Measurements from ENCODE around the gene SGSH. TPM values are rescaled to one million over a fixed set of nuclear protein-coding genes. Genes with fewer than 3 reads are reported as not detected.

SGSH gene
- total RNA-seq, 4 donors from 2014 or later = 3.2 to 11.7 (median 6.1) TPM

DNA sequence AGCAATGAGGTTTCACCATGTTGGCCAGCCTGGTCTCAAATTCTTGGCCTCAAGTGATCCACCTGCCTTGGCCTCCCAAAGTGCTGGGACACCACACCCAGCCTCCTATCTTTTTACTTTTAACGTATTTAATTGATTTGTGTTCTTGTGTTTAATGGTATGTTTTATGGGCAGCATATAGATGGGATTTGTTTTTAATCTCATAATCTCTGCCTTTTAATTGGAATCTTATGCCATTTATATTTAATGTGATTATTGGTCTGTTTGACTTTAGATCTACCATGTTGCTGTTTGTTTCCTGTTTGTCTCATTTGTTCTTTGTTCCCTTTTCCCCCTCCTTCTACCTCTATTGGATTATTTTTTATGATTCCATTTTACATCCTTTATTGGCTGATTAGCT is 12.3 kb upstream of the SGSH start:
- TF ChIP-seq POLR2A (IDR thresholded peaks at IDR 0.05) = no peak
- no peak for TF ChIP-seq CTCF (IDR thresholded peaks at IDR 0.05 in 4 of 5, conservative IDR thresholded peaks at IDR 0.05 in 1 of 5)
- H3K36me3 ChIP-seq = peaks cover 0 to 45% of the 10 kb centered on the region in 2 donors
- H3K4me3 ChIP-seq = no peak overlapping the region
- no peak for DNase-seq
- H3K9me3 ChIP-seq = peaks cover 0 to 19% (median 0%) of the 10 kb centered on the region in 3 donors
- no peaks in the 10 kb centered on the region for H3K27me3 ChIP-seq
- no peak for ATAC-seq
- H3K27ac ChIP-seq = no peak overlapping the region
- intact Hi-C loops (cut with DNase I; ENCODE audit: low total_unique reads) = no loop called here
- no peaks in the 10 kb centered on the region for H3K4me1 ChIP-seq
- in situ Hi-C loops (cut with MboI; ENCODE audit: low sequenced_read_pairs in 4 of 4) = no loop called here

- Histone ChIP-seq H3K9me3 (peaks cover 0 to 19% (median 0%) of the 10 kb centered on the region in 3 donors), H3K27me3 (no peaks in the 10 kb centered on the region), H3K36me3 (peaks cover 0 to 30% of the 10 kb centered on the region in 2 donors), H3K4me1 (peaks cover 0 to 7% of the 10 kb centered on the region in 2 donors), H3K4me3 (no peak overlapping the region), H3K27ac (no peak overlapping the region)
- intact Hi-C loops (cut with DNase I; ENCODE audit: low total_unique reads) = no loop called here
- TF ChIP-seq CTCF (IDR thresholded peaks at IDR 0.05 in 4 of 5, conservative IDR thresholded peaks at IDR 0.05 in 1 of 5) (no peak), POLR2A (IDR thresholded peaks at IDR 0.05) (no peak)
- in situ Hi-C loops (cut with MboI; ENCODE audit: low sequenced_read_pairs in 4 of 4) = no loop called here
- ATAC-seq (no peak), DNase-seq (no peak)
Measured at GRCh38 chr17:80229011-80229410, 8.9 kb upstream of the SGSH start.

- Histone ChIP-seq H3K27ac (no peak overlapping the region), H3K4me1 (peaks cover 5 to 12% of the 10 kb centered on the region in 2 donors), H3K36me3 (peaks cover 0 to 27% of the 10 kb centered on the region in 2 donors), H3K4me3 (no peak overlapping the region), H3K9me3 (peaks cover 0 to 19% (median 0%) of the 10 kb centered on the region in 3 donors), H3K27me3 (no peaks in the 10 kb centered on the region)
- in situ Hi-C loops (cut with MboI; ENCODE audit: low sequenced_read_pairs in 4 of 4) = no loop called here
- ATAC-seq = no peak
- intact Hi-C loops (cut with DNase I; ENCODE audit: low total_unique reads) = no loop called here
- TF ChIP-seq CTCF (IDR thresholded peaks at IDR 0.05 in 4 of 5, conservative IDR thresholded peaks at IDR 0.05 in 1 of 5) (no peak), POLR2A (IDR thresholded peaks at IDR 0.05) (no peak)
- DNase-seq = no peak
Measured at GRCh38 chr17:80228477-80228876, 8.3 kb upstream of the SGSH start.

- in situ Hi-C loops (cut with MboI; ENCODE audit: low sequenced_read_pairs in 4 of 4) (no loop called here), intact Hi-C loops (cut with DNase I; ENCODE audit: low total_unique reads) (no loop called here)
- no peak for DNase-seq
- no peak overlapping the region for H3K27ac ChIP-seq
- H3K27me3 ChIP-seq = no peaks in the 10 kb centered on the region
- peaks cover 0 to 20% of the 10 kb centered on the region in 2 donors for H3K36me3 ChIP-seq
- peaks cover 0 to 11% (median 0%) of the 10 kb centered on the region in 3 donors for H3K9me3 ChIP-seq
- TF ChIP-seq CTCF (IDR thresholded peaks at IDR 0.05 in 4 of 5, conservative IDR thresholded peaks at IDR 0.05 in 1 of 5) (no peak), POLR2A (IDR thresholded peaks at IDR 0.05) (no peak)
- H3K4me3 ChIP-seq = no peak overlapping the region
- ATAC-seq = no peak
- peaks cover 7 to 13% of the 10 kb centered on the region in 2 donors for H3K4me1 ChIP-seq
Measured at GRCh38 chr17:80227666-80228065, 7.5 kb upstream of the SGSH start.

GRCh38 chr17:80227156-80227555 is 7.0 kb upstream of the SGSH start:
- intact Hi-C loops (cut with DNase I; ENCODE audit: low total_unique reads) = no loop called here
- no peak for ATAC-seq
- Histone ChIP-seq H3K36me3 (peaks cover 0 to 15% of the 10 kb centered on the region in 2 donors), H3K9me3 (peaks cover 0 to 7% (median 0%) of the 10 kb centered on the region in 3 donors), H3K4me1 (peaks cover 7 to 13% of the 10 kb centered on the region in 2 donors), H3K27me3 (no peaks in the 10 kb centered on the region), H3K27ac (no peak overlapping the region), H3K4me3 (no peak overlapping the region)
- no peak for DNase-seq
- TF ChIP-seq CTCF (IDR thresholded peaks at IDR 0.05 in 4 of 5, conservative IDR thresholded peaks at IDR 0.05 in 1 of 5) = no peak
- no peak for TF ChIP-seq POLR2A (IDR thresholded peaks at IDR 0.05)
- in situ Hi-C loops (cut with MboI; ENCODE audit: low sequenced_read_pairs in 4 of 4) = no loop called here
